Hepatocyte (in vitro differentiated cells): ENCODE data around the gene MSI2. TPM values are rescaled to one million over a fixed set of nuclear protein-coding genes. Genes with fewer than 3 reads are reported as not detected.

Experiments used
- DNase-seq: peaks from one replicate; pipeline ENCODE4 v3.0.0-alpha.2; 2016; ENCODE audit warnings: low spot score
- H2AFZ ChIP-seq: fragments of 200-600 bp; sonication (generic); 2 replicates; pipeline ENCODE4 v1.6.0; 2016; ENCODE audit warnings: antibody characterized with exemption, mild to moderate bottlenecking
- H3K27ac ChIP-seq: fragments of 200-600 bp; sonication (generic); 2 replicates; pipeline ENCODE4 v1.5.1; 2016; ENCODE audit warnings: mild to moderate bottlenecking
- H3K27me3 ChIP-seq: fragments of 200-600 bp; sonication (generic); 2 replicates; pipeline ENCODE4 v1.6.1; 2016
- H3K36me3 ChIP-seq: fragments of 200-600 bp; sonication (generic); replicated peaks from 2 replicates; pipeline ENCODE4 v1.5.1; 2016; ENCODE audit warnings: low read depth; ENCODE audit not compliant: insufficient read depth
- H3K4me1 ChIP-seq: fragments of 200-600 bp; sonication (generic); 2 replicates; pipeline ENCODE4 v1.5.1; 2016; ENCODE audit warnings: mild to moderate bottlenecking, moderate library complexity; ENCODE audit not compliant: insufficient read depth
- H3K4me2 ChIP-seq: fragments of 200-600 bp; sonication (generic); 2 replicates; pipeline ENCODE4 v1.6.0; 2016
- H3K4me3 ChIP-seq: fragments of 200-600 bp; sonication (generic); 2 replicates; pipeline ENCODE4 v1.5.1; 2016; ENCODE audit warnings: mild to moderate bottlenecking
- H3K79me2 ChIP-seq: fragments of 200-600 bp; sonication (generic); 2 replicates; pipeline ENCODE4 v1.6.0; 2017; ENCODE audit warnings: mild to moderate bottlenecking
- H3K9me2 ChIP-seq: fragments of 200-600 bp; sonication (generic); replicated peaks from 2 replicates; pipeline ENCODE4 v1.6.0; 2017; ENCODE audit warnings: mild to moderate bottlenecking; ENCODE audit not compliant: insufficient read depth
- H3K9me3 ChIP-seq: fragments of 200-600 bp; sonication (generic); 2 replicates; pipeline ENCODE4 v1.5.1; 2016; ENCODE audit warnings: low read depth, mild to moderate bottlenecking
- H4K20me1 ChIP-seq: fragments of 200-600 bp; sonication (generic); 2 replicates; pipeline ENCODE4 v1.6.0; 2016; ENCODE audit warnings: mild to moderate bottlenecking; ENCODE audit not compliant: insufficient read depth, poor library complexity, severe bottlenecking
- EZH2 ChIP-seq: fragments of 200-600 bp; sonication (generic); IDR thresholded peaks from 2 replicates; pipeline ENCODE4 v1.6.1; 2016; ENCODE audit warnings: antibody characterized with exemption, mild to moderate bottlenecking, borderline replicate concordance
- EZH2phosphoT487 ChIP-seq: fragments of 200-600 bp; sonication (generic); IDR thresholded peaks from one replicate; pipeline ENCODE4 v1.6.1; 2018; ENCODE audit warnings: antibody characterized with exemption, mild to moderate bottlenecking, low read depth, moderate library complexity; ENCODE audit not compliant: unreplicated experiment, severe bottlenecking
- WGBS: methylation state at CpG from one replicate; pipeline ENCODE4 v1.1.6; 2016; ENCODE audit warnings: low lambda C conversion rate; ENCODE audit errors: missing lambda C conversion rate; 5-methylcytosine and 5-hydroxymethylcytosine counted together
- polyA plus RNA-seq: library from polyadenylated mRNA; unstranded; fragments of >200 nt; fragmentation: Nextera tagmentation; extraction: Ambion mirVana; gene quantifications from 2 replicates; pipeline ENCODE4 v1.2.1, GENCODE V29; 2016
- total RNA-seq: library from RNA; depleted of rRNA; stranded (reverse); fragments of >200 nt; gene quantifications from 2 replicates; pipeline ENCODE4 v1.2.3, GENCODE V29; 2014
- TF ChIP-seq, protein P1 (sequence below): fragments of 200-600 bp; sonication (generic); IDR thresholded peaks from 2 replicates; pipeline ENCODE4 v1.5.1; 2016; ENCODE audit warnings: antibody characterized with exemption, mild to moderate bottlenecking; ENCODE audit not compliant: poor library complexity

MSI2 gene
- total and polyA plus RNA-seq, 2 experiments from 2014 or later: 16.1 to 60.6 TPM

DNA sequence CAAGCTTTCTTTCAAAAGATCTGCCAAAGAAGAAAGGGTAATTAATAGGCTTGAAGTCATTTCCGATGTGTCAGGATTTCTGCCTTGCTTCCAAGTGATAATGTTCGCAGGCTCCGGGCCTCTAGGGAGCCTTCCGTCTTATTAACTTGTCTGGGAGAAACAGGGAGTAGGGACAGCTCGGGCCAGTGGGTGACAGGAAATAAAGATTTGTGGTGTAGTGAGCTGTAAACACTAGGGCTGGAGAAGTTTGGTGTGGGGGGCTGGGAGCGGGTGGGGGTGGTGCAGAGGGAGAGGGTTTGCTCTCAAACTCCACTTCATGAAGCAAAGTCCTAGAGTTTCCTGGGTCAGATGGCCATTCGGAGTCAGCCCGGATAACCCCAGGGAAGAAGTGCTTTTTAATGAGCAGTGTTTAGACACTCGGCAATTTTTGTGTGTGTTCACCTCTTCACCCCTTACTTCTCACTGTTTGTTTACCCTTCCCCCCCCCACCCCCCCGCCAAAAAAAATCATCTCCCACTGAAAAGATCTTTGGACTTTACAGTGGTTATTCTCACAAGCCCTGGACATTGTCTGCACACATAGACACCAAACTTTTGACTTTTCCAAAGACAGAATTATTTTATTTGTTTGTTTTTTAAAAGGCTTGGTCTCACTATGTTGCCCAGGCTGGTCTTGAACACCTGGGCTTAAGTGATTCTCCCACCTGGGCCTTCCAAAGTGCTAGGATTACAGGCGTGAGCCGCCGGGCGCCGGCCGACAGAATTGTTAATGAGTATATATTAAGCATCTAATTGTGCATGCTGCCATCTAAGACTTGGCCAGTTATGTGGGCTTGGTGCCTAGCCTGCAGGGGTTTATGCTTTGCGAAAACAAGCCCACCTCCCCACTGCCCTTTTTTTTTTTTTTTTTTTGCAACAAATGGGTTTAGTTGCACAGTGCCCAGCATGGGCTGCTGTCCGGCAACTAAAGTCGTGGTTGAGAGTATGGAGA lies 292.4 kb downstream of the MSI2 start:
- Histone ChIP-seq H3K27me3 (no peaks in the 10 kb centered on the region), H3K27ac (peak overlapping the region; percentile 54), H3K4me2 (peak overlapping the region; percentile 28), H3K4me1 (peaks cover 47% of the 10 kb centered on the region), H2AFZ (no peak overlapping the region), H3K79me2 (peaks cover 47% of the 10 kb centered on the region), H4K20me1 (peaks cover 3% of the 10 kb centered on the region), H3K36me3 (no peaks in the 10 kb centered on the region), H3K9me3 (no peaks in the 10 kb centered on the region), H3K4me3 (no peak overlapping the region), H3K9me2 (no peaks in the 10 kb centered on the region)
- TF ChIP-seq EZH2 (no peak), EZH2phosphoT487 (no peak)
- TF ChIP-seq, protein P1, sequence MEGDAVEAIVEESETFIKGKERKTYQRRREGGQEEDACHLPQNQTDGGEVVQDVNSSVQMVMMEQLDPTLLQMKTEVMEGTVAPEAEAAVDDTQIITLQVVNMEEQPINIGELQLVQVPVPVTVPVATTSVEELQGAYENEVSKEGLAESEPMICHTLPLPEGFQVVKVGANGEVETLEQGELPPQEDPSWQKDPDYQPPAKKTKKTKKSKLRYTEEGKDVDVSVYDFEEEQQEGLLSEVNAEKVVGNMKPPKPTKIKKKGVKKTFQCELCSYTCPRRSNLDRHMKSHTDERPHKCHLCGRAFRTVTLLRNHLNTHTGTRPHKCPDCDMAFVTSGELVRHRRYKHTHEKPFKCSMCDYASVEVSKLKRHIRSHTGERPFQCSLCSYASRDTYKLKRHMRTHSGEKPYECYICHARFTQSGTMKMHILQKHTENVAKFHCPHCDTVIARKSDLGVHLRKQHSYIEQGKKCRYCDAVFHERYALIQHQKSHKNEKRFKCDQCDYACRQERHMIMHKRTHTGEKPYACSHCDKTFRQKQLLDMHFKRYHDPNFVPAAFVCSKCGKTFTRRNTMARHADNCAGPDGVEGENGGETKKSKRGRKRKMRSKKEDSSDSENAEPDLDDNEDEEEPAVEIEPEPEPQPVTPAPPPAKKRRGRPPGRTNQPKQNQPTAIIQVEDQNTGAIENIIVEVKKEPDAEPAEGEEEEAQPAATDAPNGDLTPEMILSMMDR: no peak
- WGBS: 67% methylated on average over 18 of the region's 19 CpGs
- no peak for DNase-seq

DNA sequence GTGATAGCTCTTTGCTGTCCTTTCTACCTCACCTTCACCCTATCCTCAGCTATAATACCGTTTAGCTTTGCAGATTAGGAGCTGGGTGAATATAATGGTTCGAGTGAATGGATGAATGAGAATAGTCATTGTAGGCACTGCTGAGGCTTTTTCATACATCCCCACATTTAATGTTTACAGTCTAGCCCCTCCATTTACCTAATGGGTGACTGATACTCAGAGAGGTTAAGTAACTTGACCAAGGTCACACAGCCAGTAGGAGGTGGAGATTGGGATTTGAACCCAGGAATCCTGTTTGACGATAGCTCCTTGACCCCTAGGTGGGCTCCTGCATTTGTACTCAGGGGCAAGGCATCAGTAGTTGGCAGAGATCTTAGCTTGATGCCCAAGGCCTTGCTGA lies 293.1 kb downstream of the MSI2 start:
- 85% methylated on average over 3 of the region's 3 CpGs for WGBS
- Histone ChIP-seq H3K4me1 (peaks cover 50% of the 10 kb centered on the region), H2AFZ (no peak overlapping the region), H3K4me3 (no peak overlapping the region), H3K4me2 (no peak overlapping the region), H3K27ac (no peak overlapping the region), H3K9me2 (no peaks in the 10 kb centered on the region), H4K20me1 (peaks cover 3% of the 10 kb centered on the region), H3K36me3 (no peaks in the 10 kb centered on the region), H3K79me2 (peaks cover 46% of the 10 kb centered on the region), H3K27me3 (no peaks in the 10 kb centered on the region), H3K9me3 (no peaks in the 10 kb centered on the region)
- no peak for DNase-seq
- TF ChIP-seq EZH2phosphoT487 (no peak), EZH2 (no peak)
- TF ChIP-seq, protein P1: no peak

DNA sequence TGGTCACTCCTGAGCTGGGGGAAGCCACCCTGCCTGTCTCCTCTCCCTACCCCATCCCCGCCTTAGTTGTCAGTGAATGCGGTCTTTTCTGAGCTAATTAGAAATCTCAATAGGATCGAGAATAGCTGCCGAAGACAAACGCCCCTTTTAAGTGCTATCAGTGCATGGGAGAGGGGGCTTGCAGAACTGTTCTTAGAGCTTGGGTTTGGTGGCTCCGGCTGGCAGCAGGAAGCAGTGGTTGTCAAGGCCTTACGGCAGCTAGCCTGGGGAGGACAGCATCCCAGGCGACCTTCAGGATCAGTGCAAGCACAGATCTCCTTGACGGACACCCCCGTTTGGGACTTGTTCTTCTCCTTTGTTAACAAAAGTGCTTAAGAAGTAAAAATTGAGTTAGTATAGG lies 293.7 kb downstream of the MSI2 start:
- no peak overlapping the region for H3K4me3 ChIP-seq
- H3K4me2 ChIP-seq: no peak overlapping the region
- no peaks in the 10 kb centered on the region for H3K9me2 ChIP-seq
- DNase-seq: no peak
- TF ChIP-seq, protein P1: no peak
- TF ChIP-seq EZH2 (no peak), EZH2phosphoT487 (no peak)
- peaks cover 50% of the 10 kb centered on the region for H3K4me1 ChIP-seq
- H3K79me2 ChIP-seq: peaks cover 51% of the 10 kb centered on the region
- H3K27me3 ChIP-seq: no peaks in the 10 kb centered on the region
- peaks cover 3% of the 10 kb centered on the region for H4K20me1 ChIP-seq
- no peaks in the 10 kb centered on the region for H3K9me3 ChIP-seq
- no peaks in the 10 kb centered on the region for H3K36me3 ChIP-seq
- H2AFZ ChIP-seq: no peak overlapping the region
- 90% methylated on average over 10 of the region's 10 CpGs for WGBS
- no peak overlapping the region for H3K27ac ChIP-seq
